ENCODE data around the gene PPP3CA.

- TF ChIP-seq CTCF (conservative IDR thresholded peaks at IDR 0.05) (no peak), EZH2 (IDR thresholded peaks at IDR 0.05; ENCODE audit: low read depth) (no peak)
Observed at GRCh38 chr4:101291198-101291597, 56.1 kb downstream of the PPP3CA start.
